GM18520 (cell line): Measurements from ENCODE around the gene CSH1.
"Not testable (repeated sequence)": the region's sequence is repeated elsewhere in the genome, so short reads cannot be mapped to it uniquely, and the experiment has no call there.

ENCODE experiments used
- ATAC-seq: cut with Tn5 transposase; IDR thresholded peaks from one replicate; pipeline ENCODE4 v1.9.1; 2021; ENCODE audit not compliant: unreplicated experiment

The CSH1 gene

DNA sequence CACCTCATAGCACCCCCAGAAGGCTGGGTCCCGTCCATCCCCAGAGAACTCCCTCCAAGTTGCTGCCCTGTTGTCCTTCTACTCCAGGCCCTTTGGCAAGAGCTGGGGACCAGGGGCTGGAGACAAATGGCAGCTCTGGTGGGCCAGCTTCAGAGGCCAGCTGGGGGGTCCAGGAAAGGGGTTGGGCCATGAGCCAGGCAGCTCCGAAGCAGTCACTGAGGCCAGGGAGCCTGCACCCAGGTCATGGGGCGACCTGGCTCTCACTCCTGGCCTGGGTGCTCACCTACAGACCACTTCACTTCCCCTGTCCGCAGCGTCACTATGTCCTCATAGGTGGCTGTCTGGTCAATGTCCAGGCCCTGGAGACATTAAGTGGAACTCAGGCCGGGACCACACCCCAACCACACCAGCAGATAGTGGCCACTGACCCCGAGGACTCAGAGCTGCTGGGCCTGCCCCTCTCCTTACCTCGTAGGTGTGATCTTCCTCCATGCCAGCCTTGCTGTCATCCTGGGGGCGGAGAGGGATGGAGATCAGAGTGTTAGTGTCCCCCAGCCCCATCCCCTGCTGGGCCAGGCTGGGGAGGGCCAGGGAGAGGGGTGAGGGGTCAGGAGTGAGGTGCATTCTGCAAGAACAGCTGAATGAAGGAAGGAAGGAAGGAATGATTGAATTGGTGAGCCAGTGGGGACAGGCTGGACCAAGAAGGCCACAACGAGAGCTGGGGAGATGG lies 32.8 kb upstream of the CSH1 start:
- no peak for ATAC-seq

DNA sequence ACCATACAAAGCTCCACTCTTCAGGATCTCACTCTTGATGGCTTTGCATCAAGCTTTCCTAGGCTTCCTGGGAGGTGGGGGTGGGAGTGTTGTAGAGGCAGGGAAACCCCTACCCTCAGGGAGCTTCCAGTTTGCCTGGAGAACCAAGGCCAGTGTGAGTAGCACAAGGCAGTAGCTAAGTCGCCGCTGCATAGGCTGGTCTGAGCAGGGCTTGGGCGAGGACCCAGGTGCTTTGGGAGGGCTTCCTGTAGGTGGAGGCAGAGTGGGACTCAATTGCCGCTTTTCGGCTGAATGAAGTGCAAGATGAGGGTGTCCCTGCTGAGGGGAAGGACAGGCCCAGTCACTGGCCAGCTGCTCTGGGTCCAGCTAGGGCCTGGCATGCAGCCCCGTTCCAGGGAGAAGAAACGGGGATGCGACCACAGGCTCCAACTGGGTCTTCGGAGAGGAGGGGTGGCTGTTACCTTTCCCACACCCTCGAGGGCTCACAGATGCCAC lies 31.8 kb upstream of the CSH1 start:
- no peak for ATAC-seq

DNA sequence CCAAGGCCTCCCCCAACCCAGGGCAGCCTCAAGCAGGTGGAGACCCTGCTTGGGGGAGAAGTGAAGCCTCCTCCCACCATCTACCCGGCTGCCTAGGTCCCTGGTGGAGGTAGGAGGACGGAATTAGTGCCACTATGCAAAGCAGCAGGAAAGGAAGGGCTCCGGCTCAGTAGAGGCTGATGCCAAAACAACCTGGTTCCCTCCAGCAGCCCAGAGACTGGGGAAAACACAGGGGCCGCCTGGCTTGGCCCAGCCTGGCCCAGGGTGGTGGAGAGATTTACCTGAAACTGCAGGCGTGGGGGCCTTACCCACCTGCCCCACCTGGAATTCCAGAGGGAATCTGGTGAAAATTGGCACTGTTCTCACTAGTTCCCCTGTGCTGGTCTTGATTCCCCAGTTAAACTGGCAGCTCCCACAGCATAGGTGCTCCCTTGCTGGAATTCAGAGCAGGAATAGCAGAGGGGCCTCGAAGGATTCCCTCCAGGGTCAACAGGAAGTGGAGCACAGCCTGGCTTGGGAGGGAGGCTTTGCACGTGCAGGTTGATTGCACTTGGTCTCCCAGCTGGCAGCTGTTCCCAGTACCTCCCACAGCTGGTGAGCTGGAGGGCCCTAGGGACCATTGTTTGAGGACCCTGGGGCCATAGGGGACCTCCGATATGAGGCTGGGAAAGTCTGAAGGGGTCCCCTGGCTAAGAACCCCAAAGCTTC lies 31.2 kb upstream of the CSH1 start:
- no peak for ATAC-seq

- ATAC-seq: no peak
Observed at GRCh38 chr17:63926164-63926563, 29.8 kb upstream of the CSH1 start.

GRCh38 chr17:63925615-63926014 lies 29.2 kb upstream of the CSH1 start:
- no peak for ATAC-seq

- not testable (repeated sequence) for ATAC-seq
Observed at GRCh38 chr17:63922402-63922801, 26.0 kb upstream of the CSH1 start.

DNA sequence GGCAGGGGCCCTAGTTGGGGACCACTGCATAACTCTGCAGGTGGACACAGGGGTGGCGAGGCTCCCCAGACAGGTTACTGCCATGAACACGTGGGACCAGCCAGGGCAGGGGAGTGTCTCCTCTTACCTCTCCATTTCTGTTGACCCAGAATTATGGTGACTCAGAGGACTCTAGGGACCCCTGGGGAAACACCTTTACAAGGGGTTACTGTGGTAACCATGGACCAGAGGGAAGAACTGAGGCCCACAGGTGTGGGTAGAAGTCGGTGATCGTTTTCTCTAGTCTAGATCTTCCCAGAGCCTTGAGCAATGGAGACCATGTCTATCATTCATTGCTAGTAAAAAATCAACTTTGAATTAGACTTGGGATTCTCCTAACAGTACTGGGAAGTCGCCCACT lies 24.4 kb upstream of the CSH1 start:
- not testable (repeated sequence) for ATAC-seq

- ATAC-seq: not testable (repeated sequence)
Observed at GRCh38 chr17:63920050-63920449, 23.7 kb upstream of the CSH1 start.

DNA sequence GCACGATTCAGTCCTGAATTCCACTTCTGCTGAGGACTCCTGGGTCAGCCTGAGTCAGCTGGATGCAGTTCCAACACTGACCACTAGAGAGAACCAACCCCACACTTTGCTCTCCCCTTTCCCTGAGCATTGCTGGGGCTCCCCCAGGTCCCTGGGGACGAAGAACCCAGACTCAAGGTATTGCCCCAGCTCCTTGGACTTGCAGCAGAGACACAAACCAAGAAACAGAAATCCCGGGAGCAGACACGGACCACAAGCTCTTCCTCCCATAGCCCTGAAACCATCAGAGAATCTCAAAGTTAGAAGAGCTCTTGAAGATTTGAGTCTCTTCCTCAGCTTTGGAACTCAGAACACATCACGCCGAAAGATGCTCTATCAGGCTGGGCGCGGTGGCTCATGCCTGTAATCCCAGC lies 22.9 kb upstream of the CSH1 start:
- ATAC-seq: no peak

GRCh38 chr17:63918789-63919305 lies 22.5 kb upstream of the CSH1 start, which contains the start of gene GH1:
Gene GH1, minus strand, starts transcription at chr17:63918839. Its CDS starts 63 bp downstream, at chr17:63918776.
- not testable (repeated sequence) for ATAC-seq

- ATAC-seq: no peak
Observed at GRCh38 chr17:63918305-63918704, 21.9 kb upstream of the CSH1 start.

GRCh38 chr17:63917646-63918045 lies 21.3 kb upstream of the CSH1 start:
- no peak for ATAC-seq

- ATAC-seq: not testable (repeated sequence)
Observed at GRCh38 chr17:63917206-63917605, 20.8 kb upstream of the CSH1 start.

DNA sequence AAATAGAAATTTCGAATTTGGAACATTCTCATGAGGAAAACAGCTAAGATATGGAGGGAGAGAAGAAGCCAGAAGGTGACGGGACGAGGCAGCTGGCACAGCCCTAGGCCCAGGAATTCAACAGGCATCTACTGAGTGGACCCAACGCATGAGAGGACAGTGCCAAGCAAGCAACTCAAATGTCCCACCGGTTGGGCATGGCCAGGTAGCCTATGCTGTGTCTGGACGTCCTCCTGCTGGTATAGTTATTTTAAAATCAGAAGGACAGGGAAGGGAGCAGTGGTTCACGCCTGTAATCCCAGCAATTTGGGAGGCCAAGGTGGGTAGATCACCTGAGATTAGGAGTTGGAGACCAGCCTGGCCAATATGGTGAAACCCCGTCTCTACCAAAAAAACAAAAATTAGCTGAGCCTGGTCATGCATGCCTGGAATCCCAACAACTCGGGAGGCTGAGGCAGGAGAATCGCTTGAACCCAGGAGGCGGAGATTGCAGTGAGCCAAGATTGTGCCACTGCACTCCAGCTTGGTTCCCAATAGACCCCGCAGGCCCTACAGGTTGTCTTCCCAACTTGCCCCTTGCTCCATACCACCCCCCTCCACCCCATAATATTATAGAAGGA lies 20.3 kb upstream of the CSH1 start:
- no peak for ATAC-seq

DNA sequence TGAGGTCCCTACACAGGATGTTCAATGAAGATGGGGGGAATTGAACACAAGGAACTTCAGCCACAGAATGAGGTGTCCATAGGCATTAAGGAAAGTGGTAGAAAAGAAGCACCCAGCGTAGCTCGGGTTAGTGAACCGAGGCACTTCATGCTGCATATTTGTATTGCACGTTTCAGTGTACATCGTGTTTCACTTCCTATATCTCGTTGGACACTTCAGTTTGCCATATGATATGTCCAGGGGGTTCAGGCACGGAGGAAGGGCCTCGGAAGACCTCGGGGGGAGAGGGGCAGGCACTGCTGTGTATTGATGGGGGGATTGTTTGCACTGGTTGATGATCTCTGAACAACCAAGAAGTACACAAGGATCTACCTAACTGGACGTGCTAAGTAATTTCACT lies 19.4 kb upstream of the CSH1 start:
- ATAC-seq: not testable (repeated sequence)

DNA sequence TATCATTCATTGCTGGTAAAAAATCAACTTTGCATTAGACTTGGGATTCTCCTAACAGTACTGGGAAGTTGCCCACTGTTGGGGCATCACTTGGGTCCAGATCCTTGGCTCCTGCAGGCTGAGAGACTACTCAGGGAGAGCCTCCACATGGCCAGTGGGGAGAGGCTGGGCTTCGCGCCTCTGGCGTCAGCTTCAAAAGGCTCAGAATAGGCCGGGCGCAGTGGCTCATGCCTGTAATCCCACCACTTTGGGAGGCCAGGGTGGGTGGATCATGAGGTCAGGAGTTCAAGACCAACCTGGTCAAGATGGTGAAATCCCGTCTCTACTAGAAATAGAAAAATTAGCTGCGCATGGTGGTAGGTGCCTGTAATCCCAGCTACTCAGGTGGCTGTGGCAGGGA lies 18.1 kb upstream of the CSH1 start:
- no peak for ATAC-seq

DNA sequence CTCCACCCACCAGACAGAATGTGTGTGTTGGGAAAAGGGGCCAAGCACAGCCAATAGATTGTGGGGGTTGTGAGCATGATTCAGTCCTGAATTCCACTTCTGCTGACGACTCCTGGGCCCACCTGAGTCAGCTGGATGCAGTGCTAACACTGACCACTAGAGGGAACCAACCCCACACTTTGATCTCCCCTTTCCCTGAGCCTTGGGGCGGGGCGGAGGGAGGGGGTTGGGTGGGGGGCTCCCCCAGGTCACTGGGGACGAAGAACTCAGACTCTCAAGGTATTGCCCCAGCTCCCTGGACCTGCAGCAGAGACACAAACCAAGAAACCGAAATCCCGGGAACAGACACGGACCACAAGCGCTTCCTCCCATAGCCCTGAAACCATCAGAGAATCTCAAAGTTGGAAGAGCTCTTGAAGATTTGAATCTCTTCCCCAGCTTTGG lies 15.3 kb upstream of the CSH1 start:
- no peak for ATAC-seq

DNA sequence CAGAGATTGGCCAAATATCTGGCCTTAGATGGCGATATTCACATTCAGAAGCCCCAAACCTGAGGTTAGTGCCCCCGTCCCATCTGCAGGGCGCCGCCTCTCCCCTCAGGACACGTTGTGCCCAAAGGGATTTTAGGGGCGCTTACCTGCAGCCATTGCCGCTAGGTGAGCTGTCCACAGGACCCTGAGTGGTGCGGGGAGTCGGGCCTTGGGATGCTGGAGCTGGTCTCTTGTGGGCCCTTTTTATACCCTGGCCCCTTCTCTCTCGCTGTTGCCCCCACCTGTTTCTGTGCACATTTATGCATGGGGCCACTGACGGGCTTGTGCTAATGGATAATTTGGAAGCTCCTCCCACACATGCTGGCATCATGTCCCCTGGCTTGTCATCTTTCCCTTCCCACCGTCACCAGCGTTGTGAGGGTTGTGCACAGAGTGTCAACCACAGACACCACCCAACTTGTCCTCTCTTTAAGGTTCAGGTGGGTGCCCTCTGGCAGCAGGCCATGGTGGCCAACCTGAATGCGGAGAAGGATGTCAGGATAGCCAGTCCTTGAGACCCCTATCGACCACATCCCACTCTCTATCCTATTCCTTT lies 14.8 kb upstream of the CSH1 start, which contains the start of gene CSHL1:
TSS of gene CSHL1 (minus strand) at position 218 of the 595 bp plus-strand sequence. CDS start at position 156, 62 bp downstream.
- no peak for ATAC-seq

DNA sequence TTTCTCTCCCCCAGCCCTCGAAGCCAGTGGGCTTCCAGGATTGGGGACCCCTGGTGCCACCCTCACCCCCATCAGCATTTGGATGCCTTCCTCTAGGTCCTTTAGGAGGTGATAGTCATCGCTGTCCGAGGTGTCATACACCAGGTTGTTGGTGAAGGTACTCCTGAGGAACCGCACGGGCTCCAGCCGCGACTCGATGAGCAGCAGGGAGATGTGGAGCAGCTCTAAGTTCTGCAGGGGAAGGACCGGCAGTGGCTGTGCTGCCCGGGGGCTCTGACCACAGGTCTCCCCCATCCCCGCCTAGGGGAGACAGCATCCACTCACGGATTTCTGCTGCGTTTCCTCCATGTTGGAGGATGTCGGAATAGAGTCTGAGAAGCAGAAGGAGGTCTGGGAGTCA lies 13.7 kb upstream of the CSH1 start:
- ATAC-seq: no peak

DNA sequence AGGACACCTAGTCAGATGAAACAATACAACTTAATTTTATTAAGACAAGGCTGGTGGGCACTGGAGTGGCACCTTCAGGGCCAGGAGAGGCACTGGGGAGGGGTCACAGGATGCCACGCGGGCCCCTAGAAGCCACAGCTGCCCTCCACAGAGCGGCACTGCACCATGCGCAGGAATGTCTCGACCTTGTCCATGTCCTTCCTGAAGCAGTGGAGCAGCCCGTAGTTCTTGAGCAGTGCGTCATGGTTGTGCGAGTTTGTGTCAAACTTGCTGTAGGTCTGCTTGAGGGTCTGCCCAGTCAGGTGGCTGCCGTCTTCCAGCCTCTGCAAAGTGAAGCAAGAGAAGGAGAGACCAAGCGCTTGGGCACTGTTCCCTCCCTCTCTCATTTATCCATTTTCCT lies 13.2 kb upstream of the CSH1 start:
- ATAC-seq: not testable (repeated sequence)
